ENCODE data around the gene RNU6-1. TPM values are rescaled to one million over a fixed set of nuclear protein-coding genes. Genes with fewer than 3 reads are reported as not detected.

The RNU6-1 gene
- total RNA-seq, 1 donor from 2014 or later: not detected

GRCh38 chr15:67823314-67824196, 16.3 kb downstream of the RNU6-1 start:
- intact Hi-C loops (cut with micrococcal nuclease): loop anchor here (10.0 kb wide), 1 partner anchor 169 kb away; no protein-coding TSS in a partner anchor

GRCh38 chr15:67822537-67823313, 17.1 kb downstream of the RNU6-1 start:
- intact Hi-C loops (cut with micrococcal nuclease): loop anchor here (10.0 kb wide), 1 partner anchor 168 kb away; no protein-coding TSS in a partner anchor

- intact Hi-C loops (cut with micrococcal nuclease): loop anchor here (10.0 kb wide), 1 partner anchor 167 kb away; no protein-coding TSS in a partner anchor
Observed at GRCh38 chr15:67821784-67822440, 17.9 kb downstream of the RNU6-1 start.

- intact Hi-C loops (cut with micrococcal nuclease): loop anchor here (10.0 kb wide), 1 partner anchor 166 kb away; no protein-coding TSS in a partner anchor
Observed at GRCh38 chr15:67820992-67821783, 18.7 kb downstream of the RNU6-1 start.

- intact Hi-C loops (cut with micrococcal nuclease): loop anchor here (10.0 kb wide), 1 partner anchor 166 kb away; no protein-coding TSS in a partner anchor
Observed at GRCh38 chr15:67820122-67820991, 19.5 kb downstream of the RNU6-1 start.

GRCh38 chr15:67819636-67820035, 20.2 kb downstream of the RNU6-1 start:
- intact Hi-C loops (cut with micrococcal nuclease): loop anchor here (10.0 kb wide), 1 partner anchor 165 kb away; no protein-coding TSS in a partner anchor

GRCh38 chr15:67818464-67818863, 21.4 kb downstream of the RNU6-1 start:
- intact Hi-C loops (cut with micrococcal nuclease): no loop called here

- intact Hi-C loops (cut with micrococcal nuclease): no loop called here
Observed at GRCh38 chr15:67816668-67817067, 23.2 kb downstream of the RNU6-1 start.

GRCh38 chr15:67815036-67815592, 24.7 kb downstream of the RNU6-1 start:
- intact Hi-C loops (cut with micrococcal nuclease): no loop called here

- intact Hi-C loops (cut with micrococcal nuclease): no loop called here
Observed at GRCh38 chr15:67813104-67813634, 26.7 kb downstream of the RNU6-1 start.

GRCh38 chr15:67812241-67812644, 27.6 kb downstream of the RNU6-1 start:
- intact Hi-C loops (cut with micrococcal nuclease): no loop called here

GRCh38 chr15:67809866-67810265, 30.0 kb downstream of the RNU6-1 start:
- intact Hi-C loops (cut with micrococcal nuclease): no loop called here

- intact Hi-C loops (cut with micrococcal nuclease): no loop called here
Observed at GRCh38 chr15:67809441-67809840, 30.4 kb downstream of the RNU6-1 start.

- intact Hi-C loops (cut with micrococcal nuclease): no loop called here
Observed at GRCh38 chr15:67808821-67809220, 31.0 kb downstream of the RNU6-1 start.

- intact Hi-C loops (cut with micrococcal nuclease): no loop called here
Observed at GRCh38 chr15:67807836-67808235, 32.0 kb downstream of the RNU6-1 start.

- intact Hi-C loops (cut with micrococcal nuclease): no loop called here
Observed at GRCh38 chr15:67807141-67807540, 32.7 kb downstream of the RNU6-1 start.

- intact Hi-C loops (cut with micrococcal nuclease): no loop called here
Observed at GRCh38 chr15:67806536-67806935, 33.3 kb downstream of the RNU6-1 start.

- intact Hi-C loops (cut with micrococcal nuclease): no loop called here
Observed at GRCh38 chr15:67805666-67806516, 34.0 kb downstream of the RNU6-1 start.

Data from T-helper 1 cell treated with Interleukin-12 subunit alpha and Interleukin-12 subunit beta and Interleukin-4 antibody, amounts not matched to agents 30 ng/mL and 1 ng/mL, for 36 hours (primary cell).